ENCODE data around the gene STK38L. TPM values are rescaled to one million over a fixed set of nuclear protein-coding genes. Genes with fewer than 3 reads are reported as not detected.
A peak's percentile ranks its signal among the peaks of the same experiment; 100 is the strongest.

The STK38L gene
- total RNA-seq, 1 experiment from 2014 or later = 4.1 TPM

- DNase-seq = no peak
- H3K9me3 ChIP-seq = peaks cover 5% of the 10 kb centered on the region
- H3K36me3 ChIP-seq = peaks cover 5% of the 10 kb centered on the region; the same call in 1 of the 2 replicates
- H3K4me3 ChIP-seq = no peak overlapping the region
- H3K27me3 ChIP-seq = no peaks in the 10 kb centered on the region
Measured at GRCh38 chr12:27343255-27344000, 99.3 kb downstream of the STK38L start.

GRCh38 chr12:27344246-27344645, 100.2 kb downstream of the STK38L start:
- H3K9me3 ChIP-seq = peaks cover 5% of the 10 kb centered on the region
- H3K4me3 ChIP-seq = no peak overlapping the region
- no peak for DNase-seq
- no peaks in the 10 kb centered on the region for H3K27me3 ChIP-seq
- no peaks in the 10 kb centered on the region for H3K36me3 ChIP-seq

- Histone ChIP-seq H3K9me3 (peaks cover 5% of the 10 kb centered on the region), H3K27me3 (no peaks in the 10 kb centered on the region), H3K4me3 (no peak overlapping the region), H3K36me3 (no peaks in the 10 kb centered on the region)
- no peak for DNase-seq
Measured at GRCh38 chr12:27344760-27345159, 100.7 kb downstream of the STK38L start.

GRCh38 chr12:27345376-27345775, 101.3 kb downstream of the STK38L start:
- no peak overlapping the region for H3K4me3 ChIP-seq
- H3K27me3 ChIP-seq = no peaks in the 10 kb centered on the region

GRCh38 chr12:27347779-27348178, 103.7 kb downstream of the STK38L start:
- Histone ChIP-seq H3K4me3 (no peak overlapping the region), H3K27me3 (no peaks in the 10 kb centered on the region), H3K9me3 (no peaks in the 10 kb centered on the region), H3K36me3 (no peaks in the 10 kb centered on the region)
- no peak for DNase-seq

More at GRCh38 chr12:27345376-27345775, 101.3 kb downstream of the STK38L start:
- peak; percentile 53 for DNase-seq
- peaks cover 2% of the 10 kb centered on the region for H3K9me3 ChIP-seq
- no peaks in the 10 kb centered on the region for H3K36me3 ChIP-seq

- H3K9me3 ChIP-seq = no peaks in the 10 kb centered on the region
- DNase-seq = no peak
Measured at GRCh38 chr12:27351476-27351875, 107.4 kb downstream of the STK38L start.

GRCh38 chr12:27355486-27355885, 111.4 kb downstream of the STK38L start:
- no peak for DNase-seq
- H3K9me3 ChIP-seq = no peaks in the 10 kb centered on the region
- H3K36me3 ChIP-seq = no peaks in the 10 kb centered on the region; the same call in 1 of the 2 replicates
- H3K4me3 ChIP-seq = no peak overlapping the region
- H3K27me3 ChIP-seq = no peaks in the 10 kb centered on the region

More at GRCh38 chr12:27351476-27351875, 107.4 kb downstream of the STK38L start:
- no peak overlapping the region for H3K4me3 ChIP-seq
- H3K27me3 ChIP-seq = no peaks in the 10 kb centered on the region
- H3K36me3 ChIP-seq = no peaks in the 10 kb centered on the region; the same call in 1 of the 2 replicates

GRCh38 chr12:27355979-27356378, 111.9 kb downstream of the STK38L start:
- Histone ChIP-seq H3K9me3 (no peaks in the 10 kb centered on the region), H3K27me3 (no peaks in the 10 kb centered on the region), H3K36me3 (no peaks in the 10 kb centered on the region; the same call in 1 of the 2 replicates), H3K4me3 (no peak overlapping the region)
- DNase-seq = no peak

GRCh38 chr12:27359578-27360340, 115.7 kb downstream of the STK38L start:
- Histone ChIP-seq H3K36me3 (no peaks in the 10 kb centered on the region; the same call in 1 of the 2 replicates), H3K4me3 (no peak overlapping the region), H3K27me3 (no peaks in the 10 kb centered on the region), H3K9me3 (no peaks in the 10 kb centered on the region)
- DNase-seq = no peak

- peak overlapping the region; percentile 33 for H3K4me3 ChIP-seq
- no peaks in the 10 kb centered on the region for H3K27me3 ChIP-seq
- DNase-seq = no peak
- no peaks in the 10 kb centered on the region for H3K9me3 ChIP-seq
- H3K36me3 ChIP-seq = no peaks in the 10 kb centered on the region; the same call in 1 of the 2 replicates
Measured at GRCh38 chr12:27361372-27361771, 117.3 kb downstream of the STK38L start.

GRCh38 chr12:27366621-27367020, 122.5 kb downstream of the STK38L start:
- Histone ChIP-seq H3K36me3 (peaks cover 7% of the 10 kb centered on the region), H3K4me3 (no peak overlapping the region), H3K27me3 (no peaks in the 10 kb centered on the region), H3K9me3 (no peaks in the 10 kb centered on the region)
- DNase-seq = no peak

GRCh38 chr12:27367078-27367477, 123.0 kb downstream of the STK38L start:
- Histone ChIP-seq H3K4me3 (no peak overlapping the region), H3K36me3 (peaks cover 10% of the 10 kb centered on the region), H3K27me3 (no peaks in the 10 kb centered on the region), H3K9me3 (no peaks in the 10 kb centered on the region)
- DNase-seq = no peak

Other genes starting within 250 kb of the STK38L start
- gene TM7SF3, start 229.9 kb upstream of the STK38L start, total RNA-seq (2014; rRNA removed; shearing (Covaris generic); ENCODE audit: low replicate concordance) = 89.3 and 148 TPM in 2 replicates
- gene MED21, start 221.7 kb upstream of the STK38L start, total RNA-seq (2014; rRNA removed; shearing (Covaris generic); ENCODE audit: low replicate concordance) = 53.3 and 116 TPM in 2 replicates
- gene C12orf71, start 161.7 kb upstream of the STK38L start, total RNA-seq (2014; rRNA removed; shearing (Covaris generic); ENCODE audit: low replicate concordance) = not detected in 2 replicates
- gene BMAL2, start 88.5 kb downstream of the STK38L start, total RNA-seq (2014; rRNA removed; shearing (Covaris generic); ENCODE audit: low replicate concordance) = 17.4 TPM in 2 replicates
- gene SMCO2, start 202.4 kb downstream of the STK38L start, total RNA-seq (2014; rRNA removed; shearing (Covaris generic); ENCODE audit: low replicate concordance) = not detected in 2 replicates